Neural cell (in vitro differentiated cells): Measurements from ENCODE around the gene LMAN2. TPM values are rescaled to one million over a fixed set of nuclear protein-coding genes. Genes with fewer than 3 reads are reported as not detected.

Source experiments
- H2AFZ ChIP-seq: fragments of 200-600, 300-800 bp; sonication (generic), shearing (Covaris generic); 2 replicates; pipeline ENCODE4 v1.6.0; 2014; ENCODE audit warnings: low read depth, mild to moderate bottlenecking, antibody characterized with exemption, low read length, moderate library complexity
- H3F3A ChIP-seq: fragments of 200-600 bp; shearing (Covaris generic); 2 replicates; pipeline ENCODE4 v1.6.1; 2016; ENCODE audit warnings: mild to moderate bottlenecking, moderate library complexity, mixed read lengths, antibody characterized with exemption, low read length; ENCODE audit not compliant: insufficient read depth, poor library complexity, severe bottlenecking
- H3K27ac ChIP-seq: fragments of 200-600, 300-800 bp; sonication (generic), shearing (Covaris generic); 2 replicates; pipeline ENCODE4 v1.5.1; 2014; ENCODE audit warnings: mild to moderate bottlenecking, low read length, moderate library complexity
- H3K27me3 ChIP-seq: fragments of 300-800, 200-600 bp; sonication (generic), shearing (Covaris generic); 2 replicates; pipeline ENCODE4 v1.6.0; 2014; ENCODE audit warnings: mild to moderate bottlenecking, low read depth, low read length, moderate library complexity; ENCODE audit not compliant: insufficient read depth
- H3K36me3 ChIP-seq: fragments of 300-800, 200-600 bp; sonication (generic), shearing (Covaris generic); 2 replicates; pipeline ENCODE4 v1.5.1; 2014; ENCODE audit warnings: mild to moderate bottlenecking, antibody characterized with exemption, low read length, moderate library complexity; ENCODE audit not compliant: insufficient read depth
- H3K4me2 ChIP-seq: fragments of 300-800, 200-600 bp; sonication (generic), shearing (Covaris generic); 2 replicates; pipeline ENCODE4 v1.6.0; 2014; ENCODE audit warnings: mild to moderate bottlenecking, low read length
- H3K4me3 ChIP-seq: fragments of 300-800, 200-600 bp; sonication (generic), shearing (Covaris generic); 2 replicates; pipeline ENCODE4 v1.5.1; 2014; ENCODE audit warnings: mild to moderate bottlenecking, low read length, moderate library complexity
- H3K79me2 ChIP-seq: fragments of 200-600 bp; shearing (Covaris generic); replicated peaks from 2 replicates; pipeline ENCODE4 v1.6.0; 2014; ENCODE audit warnings: mild to moderate bottlenecking, low read length, moderate library complexity; ENCODE audit not compliant: insufficient read depth
- H3K9ac ChIP-seq: fragments of 300-800, 200-600 bp; sonication (generic), shearing (Covaris generic); 2 replicates; pipeline ENCODE4 v1.6.1; 2016; ENCODE audit warnings: mild to moderate bottlenecking, low read length, mixed read lengths
- H3K9me2 ChIP-seq: fragments of 200-600 bp; shearing (Covaris generic); 2 replicates; pipeline ENCODE4 v1.6.1; 2016; ENCODE audit warnings: mild to moderate bottlenecking, low read length, mixed read lengths; ENCODE audit not compliant: insufficient read depth
- H3K9me3 ChIP-seq: fragments of 200-600, 300-800 bp; sonication (generic), shearing (Covaris generic); 2 replicates; pipeline ENCODE4 v1.6.1; 2016; ENCODE audit warnings: mild to moderate bottlenecking, mixed run types, low read length, moderate library complexity, mixed read lengths
- H4K20me1 ChIP-seq: fragments of 200-600 bp; shearing (Covaris generic); 2 replicates; pipeline ENCODE4 v1.6.1; 2016; ENCODE audit warnings: mild to moderate bottlenecking, mixed run types; ENCODE audit not compliant: insufficient read depth
- EP300 ChIP-seq: fragments of 450-650 bp; conservative IDR thresholded peaks from 2 replicates; pipeline ENCODE4 v1.6.1; 2014; ENCODE audit warnings: antibody characterized with exemption, mild to moderate bottlenecking, moderate library complexity; ENCODE audit not compliant: poor library complexity, severe bottlenecking
- EZH2 ChIP-seq: fragments of 200-600, 300-800 bp; shearing (Covaris generic), sonication (generic); IDR thresholded peaks from 2 replicates; pipeline ENCODE4 v1.6.1; 2014; ENCODE audit warnings: antibody characterized with exemption, low read length, borderline replicate concordance, mild to moderate bottlenecking; ENCODE audit not compliant: insufficient read depth, poor library complexity, severe bottlenecking
- MXI1 ChIP-seq: fragments of 450-650 bp; conservative IDR thresholded peaks from 2 replicates; pipeline ENCODE4 v1.6.1; 2014; ENCODE audit warnings: antibody characterized with exemption, mild to moderate bottlenecking; ENCODE audit not compliant: poor library complexity, severe bottlenecking
- POLR2AphosphoS5 ChIP-seq: IDR thresholded peaks from 2 replicates; pipeline ENCODE4 v1.6.1; 2012
- RAD21 ChIP-seq: fragments of 450-650 bp; conservative IDR thresholded peaks from 2 replicates; pipeline ENCODE4 v1.6.1; 2014; ENCODE audit warnings: antibody characterized with exemption, mild to moderate bottlenecking, moderate library complexity
- SMC3 ChIP-seq: fragments of 450-650 bp; conservative IDR thresholded peaks from 2 replicates; pipeline ENCODE4 v1.6.1; 2014; ENCODE audit warnings: antibody characterized with exemption, mild to moderate bottlenecking, moderate library complexity; ENCODE audit not compliant: poor library complexity
- TAF1 ChIP-seq: IDR thresholded peaks from 2 replicates; pipeline ENCODE4 v1.6.1; 2012; ENCODE audit warnings: low read depth
- polyA plus RNA-seq: library from polyadenylated mRNA; depleted of rRNA; stranded (reverse); fragments of >200 nt; gene quantifications from 2 replicates; pipeline ENCODE4 v1.2.3, GENCODE V29; 2014
- TF ChIP-seq, protein P1 (sequence below): IDR thresholded peaks from 2 replicates; pipeline ENCODE4 v1.6.1; 2012; ENCODE audit warnings: borderline replicate concordance
- TF ChIP-seq, protein P2 (sequence below): fragments of 450-650 bp; IDR thresholded peaks from 2 replicates; pipeline ENCODE4 v1.5.1; 2014; ENCODE audit warnings: antibody characterized with exemption, mild to moderate bottlenecking, moderate library complexity; ENCODE audit not compliant: poor library complexity, severe bottlenecking

LMAN2 gene
- polyA plus RNA-seq, 1 donor from 2014 or later = 155 TPM

DNA sequence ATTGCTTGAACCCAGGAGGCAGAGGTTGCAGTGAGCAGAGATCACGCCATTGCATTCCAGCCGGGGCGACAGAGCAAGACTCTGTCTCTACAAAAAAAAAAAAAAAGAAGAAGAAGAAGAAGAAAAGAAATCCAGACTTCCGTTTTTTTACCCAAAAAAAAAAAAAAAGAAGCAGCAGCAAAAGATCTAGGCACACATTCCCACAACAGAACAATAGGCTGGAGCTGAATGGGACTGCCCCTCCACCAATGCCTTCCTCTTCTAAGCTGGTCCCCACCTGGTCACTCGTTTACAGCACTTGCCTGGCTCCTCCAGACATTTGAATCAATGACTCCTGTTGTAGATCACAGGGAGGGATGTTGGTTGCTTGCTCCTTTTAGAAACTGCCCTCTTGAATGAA, 1.6 kb upstream of the LMAN2 start:
- Histone ChIP-seq H3K27ac (no peak overlapping the region), H3F3A (no peaks in the 10 kb centered on the region), H3K79me2 (peaks cover 26% of the 10 kb centered on the region), H3K9ac (no peak overlapping the region), H3K4me3 (no peak overlapping the region), H3K9me3 (no peaks in the 10 kb centered on the region), H3K36me3 (no peaks in the 10 kb centered on the region), H3K4me2 (no peak overlapping the region), H3K9me2 (no peaks in the 10 kb centered on the region), H2AFZ (no peak overlapping the region), H3K27me3 (no peaks in the 10 kb centered on the region), H4K20me1 (no peaks in the 10 kb centered on the region)
- TF ChIP-seq, protein P1, sequence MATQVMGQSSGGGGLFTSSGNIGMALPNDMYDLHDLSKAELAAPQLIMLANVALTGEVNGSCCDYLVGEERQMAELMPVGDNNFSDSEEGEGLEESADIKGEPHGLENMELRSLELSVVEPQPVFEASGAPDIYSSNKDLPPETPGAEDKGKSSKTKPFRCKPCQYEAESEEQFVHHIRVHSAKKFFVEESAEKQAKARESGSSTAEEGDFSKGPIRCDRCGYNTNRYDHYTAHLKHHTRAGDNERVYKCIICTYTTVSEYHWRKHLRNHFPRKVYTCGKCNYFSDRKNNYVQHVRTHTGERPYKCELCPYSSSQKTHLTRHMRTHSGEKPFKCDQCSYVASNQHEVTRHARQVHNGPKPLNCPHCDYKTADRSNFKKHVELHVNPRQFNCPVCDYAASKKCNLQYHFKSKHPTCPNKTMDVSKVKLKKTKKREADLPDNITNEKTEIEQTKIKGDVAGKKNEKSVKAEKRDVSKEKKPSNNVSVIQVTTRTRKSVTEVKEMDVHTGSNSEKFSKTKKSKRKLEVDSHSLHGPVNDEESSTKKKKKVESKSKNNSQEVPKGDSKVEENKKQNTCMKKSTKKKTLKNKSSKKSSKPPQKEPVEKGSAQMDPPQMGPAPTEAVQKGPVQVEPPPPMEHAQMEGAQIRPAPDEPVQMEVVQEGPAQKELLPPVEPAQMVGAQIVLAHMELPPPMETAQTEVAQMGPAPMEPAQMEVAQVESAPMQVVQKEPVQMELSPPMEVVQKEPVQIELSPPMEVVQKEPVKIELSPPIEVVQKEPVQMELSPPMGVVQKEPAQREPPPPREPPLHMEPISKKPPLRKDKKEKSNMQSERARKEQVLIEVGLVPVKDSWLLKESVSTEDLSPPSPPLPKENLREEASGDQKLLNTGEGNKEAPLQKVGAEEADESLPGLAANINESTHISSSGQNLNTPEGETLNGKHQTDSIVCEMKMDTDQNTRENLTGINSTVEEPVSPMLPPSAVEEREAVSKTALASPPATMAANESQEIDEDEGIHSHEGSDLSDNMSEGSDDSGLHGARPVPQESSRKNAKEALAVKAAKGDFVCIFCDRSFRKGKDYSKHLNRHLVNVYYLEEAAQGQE = no peak
- TF ChIP-seq, protein P2, sequence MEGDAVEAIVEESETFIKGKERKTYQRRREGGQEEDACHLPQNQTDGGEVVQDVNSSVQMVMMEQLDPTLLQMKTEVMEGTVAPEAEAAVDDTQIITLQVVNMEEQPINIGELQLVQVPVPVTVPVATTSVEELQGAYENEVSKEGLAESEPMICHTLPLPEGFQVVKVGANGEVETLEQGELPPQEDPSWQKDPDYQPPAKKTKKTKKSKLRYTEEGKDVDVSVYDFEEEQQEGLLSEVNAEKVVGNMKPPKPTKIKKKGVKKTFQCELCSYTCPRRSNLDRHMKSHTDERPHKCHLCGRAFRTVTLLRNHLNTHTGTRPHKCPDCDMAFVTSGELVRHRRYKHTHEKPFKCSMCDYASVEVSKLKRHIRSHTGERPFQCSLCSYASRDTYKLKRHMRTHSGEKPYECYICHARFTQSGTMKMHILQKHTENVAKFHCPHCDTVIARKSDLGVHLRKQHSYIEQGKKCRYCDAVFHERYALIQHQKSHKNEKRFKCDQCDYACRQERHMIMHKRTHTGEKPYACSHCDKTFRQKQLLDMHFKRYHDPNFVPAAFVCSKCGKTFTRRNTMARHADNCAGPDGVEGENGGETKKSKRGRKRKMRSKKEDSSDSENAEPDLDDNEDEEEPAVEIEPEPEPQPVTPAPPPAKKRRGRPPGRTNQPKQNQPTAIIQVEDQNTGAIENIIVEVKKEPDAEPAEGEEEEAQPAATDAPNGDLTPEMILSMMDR = no peak
- TF ChIP-seq MXI1 = no peak
- TF ChIP-seq TAF1 = no peak
- no peak for TF ChIP-seq POLR2AphosphoS5
- no peak for TF ChIP-seq EP300
- TF ChIP-seq SMC3 = no peak
- no peak for TF ChIP-seq EZH2
- no peak for TF ChIP-seq RAD21

DNA sequence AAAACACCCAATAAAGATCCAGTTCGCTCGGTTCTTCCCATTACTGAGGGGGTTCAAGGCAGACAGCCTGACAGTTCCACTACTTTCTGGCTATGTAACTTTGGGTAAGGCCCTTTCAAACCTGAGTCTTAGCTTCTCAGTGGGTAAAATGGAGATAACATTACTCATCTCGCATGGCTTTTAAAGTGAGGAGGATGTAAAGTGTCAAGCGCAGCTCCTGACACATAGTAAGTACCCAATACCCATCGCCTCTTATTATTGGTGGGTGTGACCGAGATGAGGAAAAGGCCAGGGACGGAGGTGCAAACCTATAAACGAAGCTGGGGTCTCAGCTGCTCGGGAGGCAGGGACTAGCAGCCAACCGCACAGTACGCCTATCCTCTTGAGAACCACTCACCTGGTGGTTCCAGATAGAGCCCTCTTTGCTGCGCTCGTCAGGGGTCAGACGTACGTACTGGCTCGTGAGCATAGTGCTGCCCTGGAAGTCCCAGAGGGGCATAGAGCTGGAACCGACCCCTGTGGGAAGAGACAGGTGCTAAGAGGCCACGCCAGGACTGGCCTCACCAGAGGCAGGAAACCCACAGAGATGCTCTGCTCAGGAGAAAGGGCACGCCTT, 584 bp downstream of the LMAN2 start:
- no peaks in the 10 kb centered on the region for H3K27me3 ChIP-seq
- TF ChIP-seq SMC3 (no peak), EP300 (no peak), TAF1 (no peak), RAD21 (no peak), MXI1 (no peak), POLR2AphosphoS5 (no peak), EZH2 (no peak)
- TF ChIP-seq, protein P2 = no peak
- TF ChIP-seq, protein P1 = no peak
- H4K20me1 ChIP-seq = no peaks in the 10 kb centered on the region
- peak overlapping the region; percentile 84 for H3K4me3 ChIP-seq
- no peaks in the 10 kb centered on the region for H3F3A ChIP-seq
- peak overlapping the region; percentile 91 for H3K27ac ChIP-seq
- peak overlapping the region; percentile 86 for H2AFZ ChIP-seq
- H3K79me2 ChIP-seq = peaks cover 39% of the 10 kb centered on the region
- peak overlapping the region; percentile 74 for H3K4me2 ChIP-seq
- no peaks in the 10 kb centered on the region for H3K36me3 ChIP-seq
- H3K9ac ChIP-seq = peak overlapping the region; percentile 88
- H3K9me2 ChIP-seq = no peaks in the 10 kb centered on the region
- H3K9me3 ChIP-seq = no peaks in the 10 kb centered on the region
